IPS-15b (cell line): ENCODE data around the gene CD69.

Experiments
- H3K27me3 ChIP-seq: one replicate; pipeline ENCODE4 v1.6.1; 2013; ENCODE audit warnings: low read length; ENCODE audit not compliant: control insufficient read depth, insufficient read depth
- H3K36me3 ChIP-seq: one replicate; pipeline ENCODE4 v1.6.1; 2013; ENCODE audit warnings: low read length; ENCODE audit not compliant: control insufficient read depth, insufficient read depth
- H3K4me1 ChIP-seq: one replicate; pipeline ENCODE4 v1.6.1; 2013; ENCODE audit warnings: mild to moderate bottlenecking, low read length; ENCODE audit not compliant: control insufficient read depth, insufficient read depth
- H3K4me3 ChIP-seq: one replicate; pipeline ENCODE4 v1.5.1; 2013; ENCODE audit warnings: low read depth, low read length
- H3K9ac ChIP-seq: one replicate; pipeline ENCODE4 v1.6.1; 2013; ENCODE audit warnings: low read depth, mild to moderate bottlenecking, low read length
- H3K9me3 ChIP-seq: one replicate; pipeline ENCODE4 v1.6.1; 2013; ENCODE audit warnings: mild to moderate bottlenecking, low read length; ENCODE audit not compliant: control insufficient read depth, insufficient read depth

The CD69 gene

GRCh38 chr12:9776781-9777180, 16.1 kb upstream of the CD69 start:
- Histone ChIP-seq H3K9ac (no peak overlapping the region), H3K4me3 (no peak overlapping the region), H3K4me1 (peaks cover 4% of the 10 kb centered on the region), H3K36me3 (no peaks in the 10 kb centered on the region), H3K9me3 (no peaks in the 10 kb centered on the region), H3K27me3 (no peaks in the 10 kb centered on the region)

GRCh38 chr12:9773216-9773877, 12.6 kb upstream of the CD69 start:
- Histone ChIP-seq H3K4me3 (no peak overlapping the region), H3K4me1 (peaks cover 4% of the 10 kb centered on the region), H3K9me3 (no peaks in the 10 kb centered on the region), H3K27me3 (no peaks in the 10 kb centered on the region), H3K36me3 (no peaks in the 10 kb centered on the region), H3K9ac (no peak overlapping the region)

DNA sequence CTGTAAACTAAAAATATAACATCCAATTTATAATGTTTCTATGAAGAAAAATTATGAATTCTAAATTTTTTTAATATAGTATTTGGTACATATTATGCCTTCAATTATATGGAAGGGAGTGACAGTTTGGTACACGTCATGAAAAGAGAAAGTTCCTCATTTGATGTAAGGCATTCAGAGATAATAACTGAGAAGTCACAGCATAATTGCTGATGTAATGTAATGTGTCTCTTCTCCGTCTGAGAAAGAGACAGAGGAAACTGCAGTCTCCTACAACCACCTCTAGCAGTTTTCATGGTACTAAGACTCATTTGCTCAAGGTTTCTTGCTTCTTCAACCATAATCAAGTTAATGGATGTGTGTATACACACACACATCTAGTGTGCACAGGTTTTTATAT, 2.3 kb upstream of the CD69 start:
- H3K4me3 ChIP-seq, result no peak overlapping the region
- no peaks in the 10 kb centered on the region for H3K36me3 ChIP-seq
- no peaks in the 10 kb centered on the region for H3K27me3 ChIP-seq
- no peaks in the 10 kb centered on the region for H3K9me3 ChIP-seq
- peaks cover 3% of the 10 kb centered on the region for H3K4me1 ChIP-seq
- no peak overlapping the region for H3K9ac ChIP-seq

GRCh38 chr12:9762369-9762768, 1.7 kb upstream of the CD69 start:
- Histone ChIP-seq H3K9ac (no peak overlapping the region), H3K9me3 (no peaks in the 10 kb centered on the region), H3K4me3 (no peak overlapping the region), H3K27me3 (no peaks in the 10 kb centered on the region), H3K4me1 (peaks cover 3% of the 10 kb centered on the region), H3K36me3 (no peaks in the 10 kb centered on the region)

- H3K9me3 ChIP-seq, result no peaks in the 10 kb centered on the region
- peaks cover 3% of the 10 kb centered on the region for H3K4me1 ChIP-seq
- no peaks in the 10 kb centered on the region for H3K27me3 ChIP-seq
- H3K36me3 ChIP-seq, result no peaks in the 10 kb centered on the region
- H3K4me3 ChIP-seq, result no peak overlapping the region
- no peak overlapping the region for H3K9ac ChIP-seq
Observed at GRCh38 chr12:9761419-9761781, 699 bp upstream of the CD69 start.

DNA sequence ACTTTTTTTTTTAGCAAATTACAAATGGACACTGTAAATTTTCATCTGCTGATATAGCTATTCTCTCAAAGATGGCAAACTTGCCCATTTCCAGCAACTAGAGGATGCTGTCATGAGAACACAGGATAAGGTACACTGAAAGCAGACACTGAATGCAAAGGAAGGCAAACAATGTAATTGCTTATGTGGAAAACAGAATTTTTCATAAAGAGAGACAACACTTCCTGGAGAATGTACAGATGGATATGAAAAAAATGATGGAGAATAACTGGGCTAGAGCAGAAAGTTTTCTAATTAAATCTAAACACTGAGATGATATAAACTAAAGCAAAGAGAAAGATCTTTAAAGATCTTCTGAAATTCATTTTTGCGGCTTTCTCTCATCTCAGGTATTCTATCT, 581 bp downstream of the CD69 start:
- Histone ChIP-seq H3K4me3 (no peak overlapping the region), H3K9ac (no peak overlapping the region), H3K36me3 (no peaks in the 10 kb centered on the region), H3K9me3 (no peaks in the 10 kb centered on the region), H3K27me3 (no peaks in the 10 kb centered on the region), H3K4me1 (peaks cover 3% of the 10 kb centered on the region)

DNA sequence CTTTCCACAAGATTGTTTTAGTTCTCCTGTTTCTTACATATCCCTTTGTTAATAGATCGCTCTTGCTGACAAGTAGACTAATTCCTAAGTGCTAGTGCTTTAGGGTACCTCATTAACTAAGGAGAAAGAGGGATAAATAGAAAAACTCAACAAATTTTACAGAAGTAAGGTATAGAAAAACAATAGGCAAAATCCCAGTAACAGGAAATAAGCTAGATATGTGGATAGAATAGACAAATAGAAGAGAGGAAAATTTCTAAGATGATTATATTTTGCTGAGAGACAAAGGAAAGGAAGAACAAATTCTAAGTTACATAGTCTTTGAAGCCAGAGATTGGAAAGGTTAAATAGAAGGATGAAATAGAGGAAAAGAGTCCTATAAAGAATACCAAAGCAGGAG, 1.0 kb downstream of the CD69 start:
- Histone ChIP-seq H3K4me3 (no peak overlapping the region), H3K27me3 (no peaks in the 10 kb centered on the region), H3K9me3 (no peaks in the 10 kb centered on the region), H3K36me3 (no peaks in the 10 kb centered on the region), H3K9ac (no peak overlapping the region), H3K4me1 (no peaks in the 10 kb centered on the region)

DNA sequence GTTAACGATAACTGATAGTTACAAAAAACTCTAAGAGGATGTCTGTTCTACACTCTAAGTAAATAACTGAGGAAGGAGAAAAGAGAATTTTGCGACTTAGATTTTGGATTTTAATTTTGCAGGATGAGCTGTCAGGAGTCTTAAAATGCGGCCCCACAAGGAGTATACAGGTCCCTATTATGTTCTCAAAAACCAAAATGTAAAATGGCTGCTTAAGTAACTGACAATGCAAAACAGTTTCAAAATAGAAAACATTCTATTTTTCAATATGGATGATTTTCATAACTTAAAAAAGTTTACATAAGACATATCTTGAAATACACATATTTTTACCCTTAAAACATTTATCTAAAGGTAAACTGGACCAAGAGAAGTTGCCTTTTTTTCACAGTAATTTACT, 2.6 kb downstream of the CD69 start:
- no peak overlapping the region for H3K9ac ChIP-seq
- H3K27me3 ChIP-seq, result no peaks in the 10 kb centered on the region
- H3K4me3 ChIP-seq, result no peak overlapping the region
- H3K4me1 ChIP-seq, result no peaks in the 10 kb centered on the region
- H3K9me3 ChIP-seq, result no peaks in the 10 kb centered on the region
- no peaks in the 10 kb centered on the region for H3K36me3 ChIP-seq

DNA sequence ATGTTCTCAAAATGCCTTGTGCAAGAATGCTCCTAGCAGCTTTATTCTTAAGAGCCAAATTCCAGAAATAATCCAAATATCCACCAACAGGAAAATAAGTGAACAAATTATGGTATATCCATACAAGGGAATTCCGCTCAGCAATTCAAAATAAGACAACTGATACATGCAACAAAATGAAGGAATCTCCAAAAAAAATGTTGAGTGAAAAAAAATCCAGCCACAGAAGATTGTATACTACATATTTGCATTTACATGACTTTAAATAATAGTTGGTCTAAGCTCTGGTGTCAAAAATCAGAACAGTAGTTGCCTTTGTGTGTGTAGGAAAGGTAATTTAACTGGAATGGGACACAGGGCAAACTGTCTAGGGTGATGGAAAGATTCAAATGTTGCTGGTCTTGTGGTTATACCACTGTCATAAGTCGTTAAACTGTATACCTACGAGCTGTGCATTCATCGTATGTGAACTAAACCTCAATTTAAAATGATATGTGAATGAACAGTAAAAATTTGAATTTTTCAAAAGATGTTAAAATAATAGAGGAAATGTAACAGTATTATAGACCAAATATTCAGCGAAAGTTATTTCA, 3.2 kb downstream of the CD69 start:
- Histone ChIP-seq H3K9me3 (no peaks in the 10 kb centered on the region), H3K27me3 (no peaks in the 10 kb centered on the region), H3K4me1 (no peaks in the 10 kb centered on the region), H3K9ac (no peak overlapping the region), H3K4me3 (no peak overlapping the region), H3K36me3 (no peaks in the 10 kb centered on the region)

- no peak overlapping the region for H3K9ac ChIP-seq
- no peak overlapping the region for H3K4me3 ChIP-seq
- peaks cover under 1% of the 10 kb centered on the region for H3K4me1 ChIP-seq
- no peaks in the 10 kb centered on the region for H3K36me3 ChIP-seq
- no peaks in the 10 kb centered on the region for H3K9me3 ChIP-seq
- H3K27me3 ChIP-seq, result no peaks in the 10 kb centered on the region
Observed at GRCh38 chr12:9756706-9757105, 4.0 kb downstream of the CD69 start.

DNA sequence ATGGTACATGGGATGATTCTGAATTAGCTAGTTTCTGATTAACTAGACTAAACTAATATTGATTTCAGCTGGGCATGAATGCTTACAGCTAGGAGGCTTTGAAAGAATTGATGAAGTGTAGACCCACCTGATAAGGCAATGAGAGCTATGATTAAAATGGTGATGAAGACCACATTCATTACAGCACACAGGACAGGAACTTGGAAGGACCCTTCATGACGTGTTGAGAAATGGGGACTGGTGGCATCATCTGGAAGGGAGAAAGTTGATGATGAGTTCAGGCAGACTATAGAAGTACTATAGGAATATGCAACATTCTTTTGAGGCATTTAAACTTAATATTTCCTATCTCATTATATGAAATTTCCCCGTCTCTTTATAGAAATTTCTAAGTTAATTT, 4.5 kb downstream of the CD69 start:
- Histone ChIP-seq H3K9ac (no peak overlapping the region), H3K9me3 (no peaks in the 10 kb centered on the region), H3K27me3 (no peaks in the 10 kb centered on the region), H3K36me3 (no peaks in the 10 kb centered on the region), H3K4me3 (no peak overlapping the region), H3K4me1 (peaks cover 4% of the 10 kb centered on the region)

DNA sequence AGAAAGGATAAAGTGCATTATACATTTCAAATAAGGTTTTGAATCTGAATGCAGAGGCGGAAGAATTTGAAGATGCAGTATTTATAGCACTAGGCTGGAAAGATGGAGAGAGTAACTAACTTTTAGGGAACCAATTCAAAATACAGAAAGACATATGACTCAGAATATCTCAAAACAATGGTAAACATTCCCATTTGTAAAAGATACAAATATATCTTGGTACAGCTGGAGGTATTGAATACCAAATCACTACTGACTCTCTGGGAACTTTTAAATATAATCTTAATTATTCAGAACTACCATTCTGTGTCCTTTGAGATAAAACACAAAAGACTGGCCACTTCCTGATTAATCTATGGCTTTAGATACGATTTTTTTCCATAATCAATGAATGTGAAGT, 5.1 kb downstream of the CD69 start:
- Histone ChIP-seq H3K9me3 (no peaks in the 10 kb centered on the region), H3K4me3 (no peak overlapping the region), H3K9ac (no peak overlapping the region), H3K36me3 (no peaks in the 10 kb centered on the region), H3K27me3 (no peaks in the 10 kb centered on the region), H3K4me1 (peaks cover 4% of the 10 kb centered on the region)
